ENCODE data around the gene CHD9NB.

CHD9NB gene

GRCh38 chr16:53042235-53042701 is 10.4 kb downstream of the CHD9NB start (continued):
- TF ChIP-seq ZNF280D (tag by site-specific recombination; IDR thresholded peaks at IDR 0.05) (no peak), ZNF548 (tag by site-specific recombination; IDR thresholded peaks at IDR 0.05) (no peak), ZBTB44 (tag by site-specific recombination; IDR thresholded peaks at IDR 0.05) (no peak), IKZF3 (tag by site-specific recombination; IDR thresholded peaks at IDR 0.05) (no peak), MYNN (tag by site-specific recombination; IDR thresholded peaks at IDR 0.05; ENCODE audit: borderline replicate concordance) (no peak), ZSCAN16 (tag by site-specific recombination; IDR thresholded peaks at IDR 0.05) (no peak), ZNF280C (tag by site-specific recombination; IDR thresholded peaks at IDR 0.05) (no peak), ZBTB11 (tag by site-specific recombination; conservative IDR thresholded peaks at IDR 0.05; ENCODE audit: low read depth) (no peak; the same call in 1 of the 2 replicates), SP2 (tag by site-specific recombination; IDR thresholded peaks at IDR 0.05) (no peak), YY2 (tag by site-specific recombination; IDR thresholded peaks at IDR 0.05) (peak; percentile 16; the same call in 1 of the 2 replicates), ZNF426 (tag by site-specific recombination; IDR thresholded peaks at IDR 0.05) (no peak), ZNF777 (tag by site-specific recombination; IDR thresholded peaks at IDR 0.05; ENCODE audit: borderline replicate concordance) (peak; percentile 67; the same call in 1 of the 2 replicates), PRDM4 (tag by site-specific recombination; IDR thresholded peaks at IDR 0.05) (no peak), ZNF174 (tag by site-specific recombination; IDR thresholded peaks at IDR 0.05) (no peak), ZNF785 (tag by site-specific recombination; IDR thresholded peaks at IDR 0.05) (0 out of 2 replicates have a peak, but pooled peaks have one; percentile 23), PRDM10 (tag by site-specific recombination; IDR thresholded peaks at IDR 0.05) (no peak), ZNF148 (tag by site-specific recombination; IDR thresholded peaks at IDR 0.05; ENCODE audit: borderline replicate concordance) (peak; percentile 48; the same call in 1 of the 2 replicates), MEIS1 (CRISPR knock-in tag; IDR thresholded peaks at IDR 0.05; ENCODE audit: borderline replicate concordance) (no peak)

Data from HEK293 (cell line).